HepG2 (cell line): ENCODE results near the gene TNS1.

ENCODE experiments used
- BCL6 ChIP-seq: IDR thresholded peaks from 2 replicates; pipeline ENCODE4 v1.6.1; 2016; ENCODE audit warnings: missing genetic modification reagents, missing compliant biosample characterization
- CTCF ChIP-seq: sonication (generic); formaldehyde crosslinking; IDR thresholded peaks from 2 replicates; pipeline ENCODE4 v1.5.0; 2020; ENCODE audit warnings: mild to moderate bottlenecking, missing genetic modification reagents, moderate library complexity
- ELF1 ChIP-seq: sonication (generic); formaldehyde crosslinking; IDR thresholded peaks from 2 replicates; pipeline ENCODE4 v1.4.0; 2020; ENCODE audit warnings: missing genetic modification reagents
- HOXA5 ChIP-seq: sonication (generic); formaldehyde crosslinking; IDR thresholded peaks from 2 replicates; pipeline ENCODE4 v1.4.0; 2020; ENCODE audit warnings: missing genetic modification reagents
- HOXA7 ChIP-seq: sonication (generic); formaldehyde crosslinking; IDR thresholded peaks from 2 replicates; pipeline ENCODE4 v1.8.1; 2022; ENCODE audit warnings: mild to moderate bottlenecking, missing genetic modification reagents, moderate library complexity
- YY1 ChIP-seq: IDR thresholded peaks from 2 replicates; pipeline ENCODE4 v1.6.1; 2011; ENCODE audit warnings: low read length, low read depth, moderate library complexity, mild to moderate bottlenecking; ENCODE audit not compliant: insufficient read depth, insufficient replicate concordance
- ZFP36 ChIP-seq: fragments of 150-350 bp; IDR thresholded peaks from 2 replicates; pipeline ENCODE4 v1.6.1; 2018; ENCODE audit warnings: borderline replicate concordance, low read length, low read depth; ENCODE audit not compliant: partially characterized antibody
- ZNF280B ChIP-seq: sonication (generic); formaldehyde crosslinking; IDR thresholded peaks from 2 replicates; pipeline ENCODE4 v1.5.0; 2020; ENCODE audit warnings: missing genetic modification reagents, mild to moderate bottlenecking, borderline replicate concordance

- TF ChIP-seq ELF1 (CRISPR knock-in tag) = no peak
- TF ChIP-seq HOXA5 (CRISPR knock-in tag) = no peak
- TF ChIP-seq BCL6 (CRISPR knock-in tag) = no peak
- TF ChIP-seq CTCF (CRISPR knock-in tag) = no peak
- TF ChIP-seq YY1 = no peak
- TF ChIP-seq ZFP36 = no peak
- no peak for TF ChIP-seq ZNF280B (CRISPR knock-in tag)
- TF ChIP-seq HOXA7 (CRISPR knock-in tag) = no peak
Measured at GRCh38 chr2:217935901-217936684, 66.7 kb downstream of the TNS1 start.
